ENCODE results near the gene ATP6V1G3.

ATP6V1G3 gene

DNA sequence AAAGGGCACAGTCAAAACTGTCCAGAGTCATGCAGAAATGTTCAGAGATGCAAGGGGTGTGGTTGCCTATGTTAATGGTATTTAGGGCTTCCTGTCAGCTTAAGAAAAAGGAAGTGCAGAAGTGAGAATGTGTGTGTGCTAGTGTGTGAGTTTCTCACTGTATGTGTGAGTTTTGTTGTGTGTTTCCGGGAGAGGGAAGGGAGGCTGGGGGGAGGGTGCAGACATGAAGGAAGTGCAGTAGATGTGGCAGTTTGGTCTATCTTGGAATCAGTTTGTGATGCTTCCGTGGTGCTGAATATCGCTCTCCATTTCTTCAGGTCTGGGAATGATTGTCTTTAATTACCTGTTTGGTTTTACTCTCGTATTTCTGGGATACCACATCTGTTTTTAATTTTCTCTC lies 16.5 kb upstream of the ATP6V1G3 start:
- no peaks in the 10 kb centered on the region; the same call in 1 of the 2 replicates for H3K4me1 ChIP-seq
- no peaks in the 10 kb centered on the region for H3K36me3 ChIP-seq (replicated peaks)
- no peak overlapping the region for H3K4me3 ChIP-seq
- DNase-seq (ENCODE audit: low spot score in 2 of 2), result no peak
- in situ Hi-C loops (cut with MboI; ENCODE audit: low sequenced_read_pairs), result no loop called here
- H3K27me3 ChIP-seq (ENCODE audit: low read depth), result no peaks in the 10 kb centered on the region
- H3K9me3 ChIP-seq, result no peaks in the 10 kb centered on the region

DNA sequence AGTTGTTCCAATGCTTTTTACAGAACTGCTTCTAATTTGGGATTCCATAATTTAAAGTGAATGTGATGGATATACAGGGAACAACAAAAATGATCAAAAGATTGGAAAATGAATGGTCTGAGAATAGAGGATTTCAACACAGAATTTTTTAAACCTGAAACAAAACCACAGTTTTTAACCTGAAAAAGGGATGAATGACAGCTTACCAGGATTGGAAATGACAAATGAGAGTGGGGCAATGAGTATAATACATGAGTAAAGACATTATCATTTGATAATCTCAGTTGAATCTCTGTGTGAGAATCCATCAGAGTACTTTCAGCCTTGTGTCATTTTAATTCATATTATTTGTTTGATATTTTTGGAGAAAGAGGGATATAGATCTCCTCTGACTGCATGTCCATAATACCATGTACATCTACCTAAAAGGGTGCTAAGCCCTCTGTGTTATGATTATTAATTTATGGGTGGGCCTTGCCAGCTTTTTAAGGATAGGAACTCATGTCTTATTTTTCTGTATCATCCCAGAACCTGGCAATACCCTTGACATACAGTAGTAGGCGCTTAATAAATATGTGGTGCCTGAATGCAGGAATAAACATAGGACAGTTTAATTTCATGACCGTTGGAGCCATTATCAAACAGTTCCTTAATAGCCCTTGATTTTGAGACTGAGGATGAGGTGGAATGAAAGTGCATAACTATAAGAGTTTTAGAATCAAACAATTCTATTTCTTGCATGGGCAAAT lies 12.4 kb upstream of the ATP6V1G3 start:
- Histone ChIP-seq H3K36me3 (replicated peaks) (no peaks in the 10 kb centered on the region), H3K9me3 (no peaks in the 10 kb centered on the region), H3K4me3 (no peak overlapping the region), H3K4me1 (no peaks in the 10 kb centered on the region), H3K27me3 (ENCODE audit: low read depth) (no peaks in the 10 kb centered on the region)
- DNase-seq (ENCODE audit: low spot score in 2 of 2), result no peak
- in situ Hi-C loops (cut with MboI; ENCODE audit: low sequenced_read_pairs), result no loop called here

DNA sequence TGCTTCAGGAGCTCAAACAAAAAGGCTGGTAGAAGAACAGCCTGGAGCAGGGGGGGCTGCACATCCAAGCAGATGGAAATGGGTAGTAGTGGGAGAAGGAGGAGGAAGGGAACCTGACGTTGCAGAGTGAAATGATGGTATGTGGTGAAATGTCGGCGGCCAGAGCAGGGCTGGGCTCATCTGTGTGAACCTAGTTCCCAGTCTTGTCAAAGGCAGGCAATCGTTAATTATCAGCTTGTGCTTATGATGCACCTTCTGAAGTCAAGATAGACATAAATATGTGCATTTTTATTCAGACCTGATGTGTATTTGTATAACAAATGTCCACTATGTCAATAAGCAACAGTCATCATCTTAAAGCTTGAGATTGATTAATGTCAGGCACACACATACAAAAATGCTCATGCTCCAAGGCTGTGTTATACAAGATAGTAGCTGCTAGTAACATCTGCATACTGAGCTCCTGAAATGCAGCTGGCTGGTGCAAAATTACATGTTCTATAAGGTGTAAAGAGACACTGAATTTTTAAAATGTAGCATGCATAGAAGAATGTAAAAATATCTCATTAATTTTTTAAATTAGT lies 10.6 kb upstream of the ATP6V1G3 start:
- Histone ChIP-seq H3K27me3 (ENCODE audit: low read depth) (no peaks in the 10 kb centered on the region), H3K9me3 (no peaks in the 10 kb centered on the region), H3K36me3 (replicated peaks) (no peaks in the 10 kb centered on the region), H3K4me1 (no peaks in the 10 kb centered on the region), H3K4me3 (no peak overlapping the region)
- no peak for DNase-seq (ENCODE audit: low spot score in 2 of 2)
- in situ Hi-C loops (cut with MboI; ENCODE audit: low sequenced_read_pairs), result no loop called here

DNA sequence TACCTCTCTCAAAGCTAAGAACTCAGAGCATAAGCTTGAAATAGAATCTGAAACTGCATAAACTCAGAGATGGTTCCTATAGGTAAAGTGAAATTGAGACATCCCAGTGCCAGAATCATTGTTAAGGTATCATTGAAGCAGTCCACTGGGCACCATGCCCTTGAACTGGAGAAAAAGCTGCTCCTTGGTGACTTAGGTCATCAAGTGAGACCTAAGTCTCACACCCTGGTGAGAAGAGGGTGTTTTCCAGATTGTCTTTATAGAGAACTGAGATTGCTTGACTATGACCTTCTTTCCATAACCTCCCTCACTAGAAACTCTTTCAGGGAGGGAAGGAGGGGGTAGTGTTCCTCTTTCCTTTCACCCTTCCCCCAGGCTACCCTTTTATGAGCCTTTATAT lies 9.4 kb upstream of the ATP6V1G3 start:
- Histone ChIP-seq H3K4me3 (no peak overlapping the region), H3K27me3 (ENCODE audit: low read depth) (no peaks in the 10 kb centered on the region), H3K36me3 (replicated peaks) (no peaks in the 10 kb centered on the region), H3K4me1 (no peaks in the 10 kb centered on the region), H3K9me3 (no peaks in the 10 kb centered on the region)
- no peak for DNase-seq (ENCODE audit: low spot score in 2 of 2)
- in situ Hi-C loops (cut with MboI; ENCODE audit: low sequenced_read_pairs), result no loop called here

DNA sequence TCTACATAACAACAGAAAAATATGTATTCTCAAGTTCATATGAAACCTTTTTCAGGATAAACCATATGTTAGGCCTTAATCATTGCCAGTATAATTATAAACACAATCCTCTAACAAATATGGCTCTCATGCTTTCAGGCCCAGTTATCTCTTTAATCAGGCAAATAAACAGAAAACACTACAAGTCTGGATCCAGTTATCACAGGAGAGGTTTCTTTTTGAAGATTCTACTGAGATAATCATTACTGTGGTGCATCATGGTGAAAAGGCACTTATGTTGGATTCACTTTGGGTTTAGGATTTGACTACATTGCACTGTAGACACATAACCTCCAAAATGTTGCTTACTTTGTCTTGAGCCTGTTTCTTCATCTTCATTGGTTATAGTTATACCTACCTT lies 8.4 kb upstream of the ATP6V1G3 start:
- Histone ChIP-seq H3K4me1 (no peaks in the 10 kb centered on the region), H3K36me3 (replicated peaks) (no peaks in the 10 kb centered on the region), H3K9me3 (no peaks in the 10 kb centered on the region), H3K4me3 (no peak overlapping the region), H3K27me3 (ENCODE audit: low read depth) (no peaks in the 10 kb centered on the region)
- no peak for DNase-seq (ENCODE audit: low spot score in 2 of 2)
- in situ Hi-C loops (cut with MboI; ENCODE audit: low sequenced_read_pairs), result no loop called here

DNA sequence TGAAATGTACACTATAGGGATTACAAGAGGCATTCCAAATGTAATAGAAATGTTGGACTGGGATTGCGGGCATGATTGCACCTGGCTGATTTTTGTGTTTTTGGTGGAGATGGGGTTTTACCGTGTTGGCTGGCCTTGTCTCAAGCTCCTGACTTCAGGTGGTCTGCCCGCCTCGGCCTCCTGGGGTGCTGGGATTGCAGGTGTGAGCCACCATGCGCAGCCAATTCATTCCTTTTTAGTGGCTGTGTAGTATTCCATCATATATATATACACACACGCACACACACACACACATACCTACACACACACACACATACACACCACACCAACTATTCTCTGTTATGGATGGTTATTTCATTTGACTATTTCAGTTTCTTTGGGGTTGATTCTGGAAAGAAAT lies 4.7 kb upstream of the ATP6V1G3 start:
- in situ Hi-C loops (cut with MboI; ENCODE audit: low sequenced_read_pairs), result no loop called here
- Histone ChIP-seq H3K4me3 (no peak overlapping the region), H3K36me3 (replicated peaks) (no peaks in the 10 kb centered on the region), H3K27me3 (ENCODE audit: low read depth) (no peaks in the 10 kb centered on the region), H3K4me1 (no peaks in the 10 kb centered on the region), H3K9me3 (no peaks in the 10 kb centered on the region)
- DNase-seq (ENCODE audit: low spot score in 2 of 2), result no peak

DNA sequence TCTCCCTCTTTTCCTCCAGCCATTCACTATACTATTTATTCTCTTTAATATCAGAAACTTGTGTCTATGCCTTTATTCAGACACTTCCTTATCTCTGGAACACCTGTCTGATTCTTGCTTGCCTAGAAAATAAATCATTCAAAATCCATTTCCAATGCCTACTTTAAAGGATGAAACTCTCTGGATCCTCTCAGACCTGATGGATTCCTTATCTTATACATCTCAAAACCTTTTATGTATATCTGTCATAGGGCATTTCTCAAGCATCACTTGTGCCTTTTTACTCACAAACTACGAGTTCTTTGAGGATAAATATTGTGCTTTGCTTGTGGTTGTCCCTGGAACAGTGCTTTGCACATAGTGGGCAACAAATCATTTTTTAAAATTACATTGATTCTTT lies 3.8 kb upstream of the ATP6V1G3 start:
- no peaks in the 10 kb centered on the region for H3K36me3 ChIP-seq (replicated peaks)

DNA sequence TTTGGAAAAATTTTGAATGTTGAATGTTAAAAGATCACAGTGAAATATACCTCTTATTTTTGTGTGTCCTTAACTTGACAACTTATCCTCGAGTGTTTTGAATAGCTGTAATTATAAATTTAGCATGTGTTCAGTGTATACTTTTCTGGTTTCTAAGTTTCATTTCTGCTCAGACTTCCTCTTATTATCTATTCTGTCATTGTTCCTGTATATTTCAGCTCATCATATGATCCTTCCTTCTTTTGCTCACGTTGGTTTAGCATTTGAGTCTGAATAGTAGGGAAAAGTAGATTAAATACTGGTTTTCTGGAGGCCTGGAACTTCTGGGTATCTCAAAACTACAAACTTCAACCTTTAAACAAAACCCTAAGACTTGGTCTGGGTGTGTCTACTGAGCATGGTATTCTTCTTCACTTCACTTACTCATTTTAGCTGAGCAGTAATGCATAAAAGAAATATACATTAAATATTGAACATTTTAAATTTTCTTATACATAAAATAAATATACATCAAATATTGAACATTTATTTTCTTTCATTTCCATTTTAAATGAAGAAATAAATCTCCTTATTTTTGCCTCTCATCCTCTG lies 3.3 kb upstream of the ATP6V1G3 start:
- Histone ChIP-seq H3K4me3 (no peak overlapping the region), H3K27me3 (ENCODE audit: low read depth) (no peaks in the 10 kb centered on the region), H3K36me3 (replicated peaks) (no peaks in the 10 kb centered on the region), H3K9me3 (no peaks in the 10 kb centered on the region), H3K4me1 (no peaks in the 10 kb centered on the region)
- DNase-seq (ENCODE audit: low spot score in 2 of 2), result no peak
- in situ Hi-C loops (cut with MboI; ENCODE audit: low sequenced_read_pairs), result no loop called here

More for the DNA sequence above, 3.8 kb upstream of the ATP6V1G3 start:
- no peak for DNase-seq (ENCODE audit: low spot score in 2 of 2)
- H3K9me3 ChIP-seq, result no peaks in the 10 kb centered on the region
- H3K4me3 ChIP-seq, result no peak overlapping the region
- H3K4me1 ChIP-seq, result no peaks in the 10 kb centered on the region
- in situ Hi-C loops (cut with MboI; ENCODE audit: low sequenced_read_pairs), result no loop called here
- H3K27me3 ChIP-seq (ENCODE audit: low read depth), result no peaks in the 10 kb centered on the region

DNA sequence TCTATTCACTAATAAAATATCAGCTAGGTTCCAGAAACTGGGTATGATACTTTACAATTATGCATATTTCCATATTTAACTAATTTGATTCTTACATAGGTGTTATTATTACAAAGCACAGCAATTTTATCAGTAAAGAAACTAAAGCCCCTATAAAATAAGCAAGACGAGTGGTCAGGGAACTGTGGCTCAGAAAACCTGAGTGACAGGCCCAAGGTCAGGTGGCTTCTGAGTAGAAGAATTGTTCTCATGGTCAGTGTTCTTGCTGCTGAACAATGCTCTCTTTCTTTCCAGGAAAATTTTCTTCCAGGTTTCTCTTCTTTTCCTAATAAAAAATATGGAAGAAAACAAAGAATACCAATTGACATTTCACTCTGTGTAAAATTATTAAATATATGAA lies 2.2 kb upstream of the ATP6V1G3 start:
- no peak overlapping the region for H3K4me3 ChIP-seq
- in situ Hi-C loops (cut with MboI; ENCODE audit: low sequenced_read_pairs), result no loop called here
- DNase-seq (ENCODE audit: low spot score in 2 of 2), result no peak

DNA sequence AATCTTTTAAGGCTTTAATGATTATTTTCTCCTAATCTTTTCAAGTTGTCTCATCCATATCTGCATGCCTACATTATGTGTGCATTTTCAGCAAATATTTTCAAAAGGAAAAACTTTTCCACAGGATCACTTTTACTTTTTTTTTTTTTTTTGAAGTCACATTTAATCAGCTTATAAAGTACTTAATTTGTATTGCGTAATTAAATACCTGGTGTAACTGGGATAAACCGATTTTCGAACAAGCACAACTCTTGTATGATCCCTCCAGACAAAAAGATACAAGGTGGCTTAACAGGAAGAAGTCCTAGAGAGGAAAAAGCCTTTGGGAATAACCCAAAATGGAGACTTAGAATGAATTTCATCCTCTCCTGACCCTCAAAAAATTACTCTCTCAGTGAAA lies 1.3 kb upstream of the ATP6V1G3 start:
- no peaks in the 10 kb centered on the region for H3K36me3 ChIP-seq (replicated peaks)
- in situ Hi-C loops (cut with MboI; ENCODE audit: low sequenced_read_pairs), result no loop called here
- no peak for DNase-seq (ENCODE audit: low spot score in 2 of 2)
- H3K9me3 ChIP-seq, result no peaks in the 10 kb centered on the region
- H3K27me3 ChIP-seq (ENCODE audit: low read depth), result no peaks in the 10 kb centered on the region
- H3K4me3 ChIP-seq, result no peak overlapping the region
- H3K4me1 ChIP-seq, result no peaks in the 10 kb centered on the region

More for the DNA sequence above, 2.2 kb upstream of the ATP6V1G3 start:
- Histone ChIP-seq H3K4me1 (no peaks in the 10 kb centered on the region), H3K27me3 (ENCODE audit: low read depth) (no peaks in the 10 kb centered on the region), H3K36me3 (replicated peaks) (no peaks in the 10 kb centered on the region), H3K9me3 (no peaks in the 10 kb centered on the region)

DNA sequence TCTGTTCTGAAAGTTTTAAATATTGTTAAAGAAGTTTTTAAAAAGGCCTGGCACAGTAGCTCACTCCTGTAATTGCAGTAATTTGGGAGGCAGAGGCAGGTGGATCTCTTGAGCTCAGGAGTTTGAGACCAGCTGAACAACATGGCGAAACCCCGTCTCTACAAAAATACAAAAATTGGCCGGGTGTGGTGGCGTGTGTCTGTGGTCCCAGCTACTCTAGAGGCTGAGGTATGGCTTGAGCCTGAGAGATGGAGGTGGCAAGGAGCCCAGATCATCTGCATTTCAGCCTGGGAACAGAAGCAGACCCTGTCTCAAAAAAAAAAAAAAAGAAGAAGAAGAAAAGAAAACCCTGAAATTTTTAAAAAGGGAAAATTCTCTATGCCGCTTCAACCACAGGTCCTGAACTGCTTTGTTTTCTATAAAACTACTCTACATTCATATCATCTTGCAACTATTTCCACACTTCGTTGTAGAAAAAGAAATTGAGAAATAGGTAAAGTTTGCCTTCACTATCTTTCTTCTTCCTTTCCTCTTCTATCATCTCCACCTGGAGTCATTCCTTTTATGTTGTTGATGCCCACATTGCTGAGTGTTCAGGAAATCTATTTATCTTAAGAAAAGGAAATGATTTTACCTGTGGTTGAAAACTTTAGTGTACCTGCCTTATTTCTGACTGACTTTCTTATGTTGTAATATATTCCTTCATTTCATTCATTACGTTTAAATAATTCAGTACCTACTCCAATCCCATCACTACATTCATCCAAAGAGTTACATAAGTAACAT lies 1.7 kb downstream of the ATP6V1G3 start:
- in situ Hi-C loops (cut with MboI; ENCODE audit: low sequenced_read_pairs), result no loop called here
- Histone ChIP-seq H3K36me3 (replicated peaks) (no peaks in the 10 kb centered on the region), H3K9me3 (no peaks in the 10 kb centered on the region), H3K4me1 (no peaks in the 10 kb centered on the region), H3K27me3 (ENCODE audit: low read depth) (no peaks in the 10 kb centered on the region), H3K4me3 (no peak overlapping the region)
- DNase-seq (ENCODE audit: low spot score in 2 of 2), result no peak

DNA sequence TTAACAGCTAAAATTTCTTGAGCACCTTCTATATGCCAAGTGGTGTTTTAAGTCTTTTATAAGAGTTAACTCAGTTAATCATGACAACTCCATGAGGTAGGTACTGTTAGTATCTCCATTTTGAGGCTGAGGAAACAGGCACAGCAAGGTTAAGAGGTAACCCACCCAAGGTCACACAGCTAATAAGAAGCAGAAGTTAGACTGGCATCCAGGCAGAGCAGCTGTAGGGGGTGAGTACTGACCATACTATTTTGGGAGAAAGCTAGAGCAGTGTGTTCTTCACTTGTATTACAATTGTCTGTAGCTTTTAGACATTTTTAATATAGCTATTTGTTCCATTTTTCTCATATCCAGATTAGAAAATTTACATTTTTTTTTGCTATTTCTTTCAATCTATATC lies 4.8 kb downstream of the ATP6V1G3 start:
- no peaks in the 10 kb centered on the region for H3K27me3 ChIP-seq (ENCODE audit: low read depth)
- H3K9me3 ChIP-seq, result no peaks in the 10 kb centered on the region
- DNase-seq (ENCODE audit: low spot score in 2 of 2), result no peak
- no peaks in the 10 kb centered on the region for H3K4me1 ChIP-seq
- H3K36me3 ChIP-seq (replicated peaks), result no peaks in the 10 kb centered on the region
- in situ Hi-C loops (cut with MboI; ENCODE audit: low sequenced_read_pairs), result no loop called here
- no peak overlapping the region for H3K4me3 ChIP-seq

DNA sequence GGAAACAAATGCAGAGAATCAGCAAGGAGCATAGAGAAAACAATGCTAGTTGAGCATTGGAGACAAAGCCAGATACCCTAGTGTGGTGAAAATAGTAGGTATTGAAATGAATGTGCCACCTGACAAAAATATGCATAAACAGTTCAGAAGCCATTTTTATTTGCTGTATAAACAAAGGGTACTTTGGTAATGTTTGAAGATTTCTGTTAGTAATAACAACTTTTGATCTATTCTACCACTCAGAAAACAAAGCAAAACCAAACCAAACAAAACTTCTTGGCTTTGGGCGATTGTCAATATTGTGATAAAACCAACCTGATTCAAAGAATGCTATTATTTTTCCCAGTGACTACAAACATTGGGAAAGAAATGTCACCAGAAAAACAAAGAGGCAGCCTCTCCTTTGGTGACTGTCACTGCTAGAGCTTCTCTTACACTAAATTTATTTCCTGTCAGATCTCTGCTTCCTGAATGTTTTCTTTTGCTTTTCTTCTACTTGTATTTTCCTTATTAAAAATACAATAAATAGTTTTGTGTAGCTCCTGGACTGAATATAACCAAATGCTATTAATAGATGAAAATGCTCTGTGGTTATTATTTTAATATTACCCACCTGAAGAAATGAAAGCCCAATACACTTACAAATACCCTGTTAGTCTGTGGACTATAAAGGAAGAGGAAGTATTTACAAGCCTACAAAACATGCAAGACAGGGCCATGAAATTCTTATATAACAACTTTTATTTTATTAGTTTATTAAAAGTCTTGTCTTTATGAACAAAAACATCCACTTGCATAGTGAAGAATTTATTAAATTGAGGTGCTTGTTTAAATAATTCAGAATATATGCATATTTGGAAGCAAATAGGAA lies 5.7 kb downstream of the ATP6V1G3 start:
- Histone ChIP-seq H3K36me3 (replicated peaks) (no peaks in the 10 kb centered on the region), H3K27me3 (ENCODE audit: low read depth) (no peaks in the 10 kb centered on the region), H3K9me3 (no peaks in the 10 kb centered on the region), H3K4me1 (peaks cover 3% of the 10 kb centered on the region), H3K4me3 (no peak overlapping the region)
- in situ Hi-C loops (cut with MboI; ENCODE audit: low sequenced_read_pairs), result no loop called here
- DNase-seq (ENCODE audit: low spot score in 2 of 2), result no peak

Data from HAP-1 (cell line).